NT2/D1 (cell line): ENCODE results near the gene PTPRN2.
"Not testable (repeated sequence)": the region's sequence is repeated elsewhere in the genome, so short reads cannot be mapped to it uniquely, and the experiment has no call there.

Source experiments
- SUZ12 ChIP-seq: IDR thresholded peaks from 2 replicates; pipeline ENCODE4 v1.6.1; 2011; ENCODE audit not compliant: insufficient read length, insufficient read depth; ENCODE audit errors: extremely low read depth
- YY1 ChIP-seq: IDR thresholded peaks from 2 replicates; pipeline ENCODE4 v1.6.1; 2011; ENCODE audit not compliant: insufficient read length, insufficient read depth
- ZNF274 ChIP-seq: IDR thresholded peaks from 2 replicates; pipeline ENCODE4 v1.6.1; 2011; ENCODE audit warnings: mild to moderate bottlenecking, low read depth, low read length

DNA sequence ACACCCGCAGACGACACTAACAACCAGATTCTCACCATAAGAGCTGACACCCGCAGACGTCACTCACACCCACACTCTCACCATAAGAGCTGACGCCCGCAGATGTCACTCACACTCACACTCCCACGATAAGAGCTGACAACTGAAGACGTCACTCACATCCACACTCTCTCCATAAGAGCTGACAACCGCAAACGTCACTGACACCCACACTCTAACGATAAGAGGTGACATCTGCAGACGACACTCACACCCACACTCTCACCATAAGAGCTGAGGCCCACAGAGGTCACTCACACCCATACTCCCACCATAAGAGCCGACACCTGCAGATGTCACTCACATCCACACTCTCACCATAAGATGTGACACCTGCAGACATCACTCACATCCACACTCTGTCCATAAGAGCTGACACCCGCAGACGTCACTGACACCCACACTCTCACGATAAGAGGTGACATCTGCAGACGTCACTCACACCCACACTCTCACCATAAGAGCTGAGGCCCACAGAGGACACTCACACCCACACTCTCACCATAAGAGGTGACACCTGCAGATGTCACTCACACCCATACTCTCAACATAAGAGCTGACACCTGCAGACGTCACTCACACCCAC, 255.7 kb downstream of the PTPRN2 start:
- TF ChIP-seq YY1, SUZ12, ZNF274: not testable (repeated sequence)
